Gastrocnemius medialis (tissue), 4 donors: ENCODE data around the gene PLSCR1. TPM values are rescaled to one million over a fixed set of nuclear protein-coding genes. Genes with fewer than 3 reads are reported as not detected.

Experiments used
- ATAC-seq, 2 donors: fragments of 150-250 bp; one replicate each; pipeline ENCODE4 v1.9.1; 2016
- DNase-seq, 2 donors: peaks; one replicate each; pipeline ENCODE4 v3.0.0-alpha.2; 2019
- H3K27ac ChIP-seq, 4 donors: fragments of 200-600 bp; sonication (generic); 1 replicate in 1 of 4; 2 replicates in 3 of 4; pipeline ENCODE4 v1.5.1; 2016 to 2018; ENCODE audit warnings: mild to moderate bottlenecking in 2 of 4, moderate library complexity in 1 of 4
- H3K27me3 ChIP-seq, 3 donors: fragments of 200-600 bp; sonication (generic) in 2 of 3; 1 replicate in 1 of 3; 2 replicates in 2 of 3; pipeline versions ENCODE4 v1.5.1 to v1.6.0; 2016 to 2019; ENCODE audit warnings: mild to moderate bottlenecking in 1 of 3, moderate library complexity in 1 of 3
- H3K36me3 ChIP-seq, 2 donors: fragments of 200-600 bp; sonication (generic) in 1 of 2; one replicate each; pipeline ENCODE4 v1.5.1; 2017 to 2018
- H3K4me1 ChIP-seq, 2 donors: fragments of 200-600 bp; sonication (generic) in 1 of 2; one replicate each; pipeline ENCODE4 v1.5.1; 2016 to 2017; ENCODE audit warnings: mild to moderate bottlenecking in 2 of 2
- H3K4me3 ChIP-seq, 4 donors: fragments of 200-600 bp; sonication (generic) in 3 of 4; 1 replicate in 1 of 4; 2 replicates in 3 of 4; pipeline ENCODE4 v1.5.1; 2016 to 2019; ENCODE audit warnings: mild to moderate bottlenecking in 2 of 4
- H3K9me3 ChIP-seq, 3 donors: fragments of 200-600 bp; sonication (generic) in 2 of 3; 1 replicate in 1 of 3; 2 replicates in 2 of 3; pipeline ENCODE4 v1.5.1; 2016 to 2019
- POLR2A ChIP-seq, 2 donors: fragments of 450-650 bp; IDR thresholded peaks; one replicate each; pipeline ENCODE4 v1.6.1; 2017; ENCODE audit warnings: antibody characterized with exemption in 2 of 2, mild to moderate bottlenecking in 2 of 2, moderate library complexity in 2 of 2
- in situ Hi-C, 4 donors: fragments of 200-750 bp; cut with MboI; loops; one replicate each; pipeline versions ENCODE4 v1.15.0 to v1.8.0; 2017; ENCODE audit warnings: low sequenced_read_pairs in 4 of 4
- intact Hi-C: fragments of 100-400 bp; cut with DNase I; formaldehyde crosslinking; loops from one replicate; pipeline ENCODE4 v1.15.1; 2023; ENCODE audit warnings: low total_unique reads
- total RNA-seq, 4 donors: library from RNA; depleted of rRNA; stranded (reverse); fragments of >200 nt; gene quantifications; one replicate each; pipeline versions ENCODE4 v1.1.0 to v1.2.3, GENCODE V29; 2016
- TF ChIP-seq, protein P1 (sequence below), 5 experiments: fragments of 450-650 bp in 3 of 5; fragments of 200-600 bp in 2 of 5; sonication (generic) in 2 of 5; IDR thresholded peaks in 4 of 5; conservative IDR thresholded peaks in 1 of 5; 1 replicate in 4 of 5; 2 replicates in 1 of 5; pipeline ENCODE4 v1.5.1; 2016 to 2019; ENCODE audit warnings: antibody characterized with exemption in 5 of 5, mild to moderate bottlenecking in 3 of 5, moderate library complexity in 3 of 5

The PLSCR1 gene
- total RNA-seq, 4 donors from 2014 or later: 12.0 to 28.5 (median 18.2) TPM

DNA sequence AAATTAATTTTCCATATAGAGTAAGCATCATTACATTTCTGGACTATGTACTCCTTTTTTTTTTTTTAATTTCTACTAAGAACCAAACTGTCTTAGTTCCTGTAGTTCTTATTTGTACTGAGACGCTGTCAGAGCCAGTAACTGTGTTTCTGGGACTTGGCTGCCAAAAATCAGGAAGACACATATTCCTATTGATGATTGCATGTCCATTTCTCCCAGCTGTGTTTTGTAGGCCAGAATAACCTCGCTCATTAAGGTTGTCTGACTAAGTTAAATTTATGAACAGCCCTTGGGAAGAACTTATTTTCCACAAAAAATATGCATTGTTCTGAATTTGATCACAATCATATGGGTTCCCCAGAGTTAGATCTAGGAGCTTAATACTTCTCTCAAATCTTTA lies 31.2 kb upstream of the PLSCR1 start:
- DNase-seq (no peak), ATAC-seq (no peak)
- TF ChIP-seq POLR2A (IDR thresholded peaks at IDR 0.05): no peak
- TF ChIP-seq, protein P1, sequence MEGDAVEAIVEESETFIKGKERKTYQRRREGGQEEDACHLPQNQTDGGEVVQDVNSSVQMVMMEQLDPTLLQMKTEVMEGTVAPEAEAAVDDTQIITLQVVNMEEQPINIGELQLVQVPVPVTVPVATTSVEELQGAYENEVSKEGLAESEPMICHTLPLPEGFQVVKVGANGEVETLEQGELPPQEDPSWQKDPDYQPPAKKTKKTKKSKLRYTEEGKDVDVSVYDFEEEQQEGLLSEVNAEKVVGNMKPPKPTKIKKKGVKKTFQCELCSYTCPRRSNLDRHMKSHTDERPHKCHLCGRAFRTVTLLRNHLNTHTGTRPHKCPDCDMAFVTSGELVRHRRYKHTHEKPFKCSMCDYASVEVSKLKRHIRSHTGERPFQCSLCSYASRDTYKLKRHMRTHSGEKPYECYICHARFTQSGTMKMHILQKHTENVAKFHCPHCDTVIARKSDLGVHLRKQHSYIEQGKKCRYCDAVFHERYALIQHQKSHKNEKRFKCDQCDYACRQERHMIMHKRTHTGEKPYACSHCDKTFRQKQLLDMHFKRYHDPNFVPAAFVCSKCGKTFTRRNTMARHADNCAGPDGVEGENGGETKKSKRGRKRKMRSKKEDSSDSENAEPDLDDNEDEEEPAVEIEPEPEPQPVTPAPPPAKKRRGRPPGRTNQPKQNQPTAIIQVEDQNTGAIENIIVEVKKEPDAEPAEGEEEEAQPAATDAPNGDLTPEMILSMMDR (IDR thresholded peaks at IDR 0.05 in 4 of 5, conservative IDR thresholded peaks at IDR 0.05 in 1 of 5): no peak
- intact Hi-C loops: loop anchor here (5.0 to 10.0 kb wide), 3 partner anchors 243 to 511 kb away; no protein-coding TSS in a partner anchor
- Histone ChIP-seq H3K36me3 (no peaks in the 10 kb centered on the region), H3K9me3 (no peaks in the 10 kb centered on the region), H3K4me1 (no peaks in the 10 kb centered on the region), H3K27ac (no peak overlapping the region), H3K27me3 (no peaks in the 10 kb centered on the region), H3K4me3 (no peak overlapping the region)
- in situ Hi-C loops: loop anchor here (10.0 to 25.0 kb wide), 5 partner anchors 238 to 513 kb away; no protein-coding TSS in a partner anchor

DNA sequence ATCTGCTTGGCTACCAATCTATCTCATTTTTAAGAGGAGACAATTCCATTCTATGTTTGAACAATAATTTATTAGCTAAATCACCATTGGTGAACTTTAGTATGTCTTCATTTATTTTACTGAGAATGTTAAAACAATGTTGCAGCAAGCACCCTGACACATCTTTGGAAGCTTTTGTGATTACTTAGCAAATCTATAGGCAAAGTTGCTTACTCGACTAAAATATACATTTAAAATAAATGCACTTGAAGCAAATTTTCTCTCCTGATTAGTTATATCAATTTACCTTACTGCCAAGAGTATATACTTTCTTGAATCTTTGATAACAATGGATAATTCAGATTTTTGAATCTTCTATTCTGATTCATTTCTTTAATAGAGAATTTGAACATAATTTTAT lies 29.8 kb upstream of the PLSCR1 start:
- H3K4me1 ChIP-seq: no peaks in the 10 kb centered on the region
- no peaks in the 10 kb centered on the region for H3K36me3 ChIP-seq
- no peaks in the 10 kb centered on the region for H3K9me3 ChIP-seq
- TF ChIP-seq, protein P1 (IDR thresholded peaks at IDR 0.05 in 4 of 5, conservative IDR thresholded peaks at IDR 0.05 in 1 of 5): no peak
- no peak for TF ChIP-seq POLR2A (IDR thresholded peaks at IDR 0.05)
- H3K4me3 ChIP-seq: no peak overlapping the region
- no peak overlapping the region for H3K27ac ChIP-seq
- intact Hi-C loops: loop anchor here (10.0 kb wide), 2 partner anchors 349 to 509 kb away; no protein-coding TSS in a partner anchor
- ATAC-seq (no peak), DNase-seq (no peak)
- in situ Hi-C loops: loop anchor here in 2 of 4 donors (10.0 to 25.0 kb wide), 3 partner anchors 237 to 359 kb away; no protein-coding TSS in a partner anchor
- no peaks in the 10 kb centered on the region for H3K27me3 ChIP-seq

DNA sequence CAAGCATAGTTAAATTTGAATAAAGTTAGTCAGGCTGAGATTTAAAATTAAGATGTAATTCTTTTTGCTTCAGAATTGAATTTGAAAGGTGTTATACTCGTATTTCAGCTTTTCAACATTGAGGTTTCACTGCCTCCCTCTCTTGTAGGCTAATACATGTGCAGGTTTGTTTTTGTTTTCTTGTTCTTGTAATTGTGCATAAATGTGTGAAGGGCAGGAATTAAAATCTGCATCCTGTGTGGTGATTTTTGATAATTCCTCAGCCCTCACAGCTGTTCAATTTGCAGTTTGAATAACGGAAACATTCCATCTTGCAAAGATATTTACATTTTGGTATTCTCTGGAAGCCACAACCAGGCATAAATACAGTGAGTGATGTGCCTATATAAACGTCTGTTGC lies 24.9 kb upstream of the PLSCR1 start:
- ATAC-seq (no peak), DNase-seq (no peak)
- in situ Hi-C loops: loop anchor here in 1 of 4 donors (25.0 kb wide), 1 partner anchor 232 kb away; no protein-coding TSS in a partner anchor
- no peak overlapping the region for H3K4me3 ChIP-seq
- no peaks in the 10 kb centered on the region for H3K9me3 ChIP-seq
- H3K36me3 ChIP-seq: no peaks in the 10 kb centered on the region
- H3K27ac ChIP-seq: no peak overlapping the region
- H3K27me3 ChIP-seq: no peaks in the 10 kb centered on the region
- no peak for TF ChIP-seq POLR2A (IDR thresholded peaks at IDR 0.05)
- TF ChIP-seq, protein P1 (IDR thresholded peaks at IDR 0.05 in 4 of 5, conservative IDR thresholded peaks at IDR 0.05 in 1 of 5): no peak
- H3K4me1 ChIP-seq: no peaks in the 10 kb centered on the region
- intact Hi-C loops: no loop called here

DNA sequence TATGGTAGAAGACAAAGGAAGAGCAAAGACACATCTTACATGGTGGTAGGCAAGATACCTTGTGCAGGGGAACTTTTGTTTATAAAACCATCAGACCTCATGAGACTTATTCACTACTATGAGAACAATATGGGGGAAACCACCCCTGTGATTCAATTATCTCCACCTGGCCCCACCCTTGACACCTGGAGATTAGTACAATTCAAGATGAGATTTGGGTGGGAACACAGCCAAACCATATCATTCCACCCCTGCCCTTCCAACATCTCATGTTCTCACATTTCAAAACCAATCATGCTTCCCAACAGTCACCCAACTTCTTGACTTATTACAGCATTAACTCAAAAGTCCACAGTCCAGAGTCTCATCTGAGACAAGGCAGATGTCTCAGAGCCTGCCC lies 21.7 kb upstream of the PLSCR1 start:
- in situ Hi-C loops: loop anchor here in 1 of 4 donors (25.0 kb wide), 1 partner anchor 229 kb away; no protein-coding TSS in a partner anchor
- Histone ChIP-seq H3K27me3 (no peaks in the 10 kb centered on the region), H3K27ac (no peak overlapping the region), H3K36me3 (no peaks in the 10 kb centered on the region), H3K9me3 (no peaks in the 10 kb centered on the region), H3K4me1 (no peaks in the 10 kb centered on the region), H3K4me3 (no peak overlapping the region)
- intact Hi-C loops: no loop called here
- no peak for ATAC-seq
- no peak for TF ChIP-seq POLR2A (IDR thresholded peaks at IDR 0.05)
- TF ChIP-seq, protein P1 (IDR thresholded peaks at IDR 0.05 in 4 of 5, conservative IDR thresholded peaks at IDR 0.05 in 1 of 5): no peak
- no peak for DNase-seq

DNA sequence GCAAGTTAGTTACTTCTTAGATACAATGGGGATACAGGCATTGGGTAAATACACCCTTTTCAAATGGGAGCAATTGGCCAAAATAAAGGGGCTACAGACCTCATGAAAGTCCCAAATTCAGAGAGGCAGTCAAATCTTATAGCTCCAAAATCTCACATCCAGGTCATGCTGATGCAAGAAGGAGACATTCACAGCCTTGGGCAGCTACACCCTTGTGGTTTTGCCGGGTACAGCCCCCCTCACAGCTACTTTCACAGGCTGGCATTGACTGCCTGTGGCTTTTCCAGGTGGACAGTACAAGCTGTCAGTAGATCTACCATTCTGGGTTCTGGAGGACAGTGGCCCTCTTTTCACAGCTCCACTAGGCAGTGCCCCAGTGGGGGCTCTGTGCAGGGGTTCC lies 17.5 kb upstream of the PLSCR1 start:
- ATAC-seq: no peak
- intact Hi-C loops: no loop called here
- in situ Hi-C loops: loop anchor here in 1 of 4 donors (25.0 kb wide), 1 partner anchor 225 kb away; no protein-coding TSS in a partner anchor
- H3K27ac ChIP-seq: no peak overlapping the region
- no peaks in the 10 kb centered on the region for H3K4me1 ChIP-seq
- no peaks in the 10 kb centered on the region for H3K36me3 ChIP-seq
- no peaks in the 10 kb centered on the region for H3K27me3 ChIP-seq
- TF ChIP-seq POLR2A (IDR thresholded peaks at IDR 0.05): no peak
- TF ChIP-seq, protein P1 (IDR thresholded peaks at IDR 0.05 in 4 of 5, conservative IDR thresholded peaks at IDR 0.05 in 1 of 5): no peak
- H3K4me3 ChIP-seq: no peak overlapping the region
- H3K9me3 ChIP-seq: no peaks in the 10 kb centered on the region
- no peak for DNase-seq
